HepG2 (cell line): ENCODE results near the gene CPPED1. TPM values are rescaled to one million over a fixed set of nuclear protein-coding genes. Genes with fewer than 3 reads are reported as not detected.
A peak's percentile ranks its signal among the peaks of the same experiment; 100 is the strongest.

ENCODE experiments used
- ATAC-seq: fragments of 200-7000 bp; cut with Tn5 transposase; 3 replicates; pipeline ENCODE4 v1.9.1; 2020; ENCODE audit warnings: mild to moderate bottlenecking, moderate library complexity
- BruUV-seq: library from RNA; stranded (reverse); fragments of 400-500 nt; replicated peaks from 2 replicates; lab custom pipeline; 2021; lab: Mats Ljungman, UMichigan
- CTCF ChIA-PET: fragments of 300-600 bp; formaldehyde crosslinking; extraction: SDS; loops from one replicate; lab custom pipeline; 2021; ENCODE audit warnings: low total read pairs, inconsistent platforms, low intra/inter-chr PET ratio; lab: Yijun Ruan, JAX
- POLR2A ChIA-PET: fragments of 350-600 bp; sonication (Branson Sonifier 250); formaldehyde crosslinking; loops from one replicate; lab custom pipeline; 2020; ENCODE audit warnings: antibody characterized with exemption, inconsistent platforms; lab: Yijun Ruan, JAX
- DNase-seq: peaks from one replicate; pipeline ENCODE4 v3.0.0-alpha.2; 2015; ENCODE audit warnings: low spot score
- FAIRE-seq: peaks from 3 replicates; lab custom pipeline; 2011; peaks lifted over from hg19 to GRCh38; lab: Jason Lieb, UNC
- H2AFZ ChIP-seq: one replicate; pipeline ENCODE4 v1.6.1; 2011; ENCODE audit warnings: low read length, inconsistent platforms
- H3K27ac ChIP-seq: fragments of 300-600 bp; 3 replicates; pipeline ENCODE4 v1.8.0; 2011; ENCODE audit warnings: mixed run types, mild to moderate bottlenecking, mixed read lengths, low read length, inconsistent platforms; ENCODE audit not compliant: insufficient read depth; ENCODE audit errors: extremely low read length
- H3K27me3 ChIP-seq, 2 experiments: fragments of 200-600 bp in 1 of 2; 2 replicates in 1 of 2; 3 replicates in 1 of 2; pipeline versions ENCODE4 v1.6.0 to v1.8.0; 2011; ENCODE audit warnings: low read length in 2 of 2, mild to moderate bottlenecking in 2 of 2, moderate library complexity in 2 of 2, inconsistent platforms in 1 of 2; ENCODE audit not compliant: insufficient read depth in 2 of 2, control insufficient read depth in 1 of 2
- H3K36me3 ChIP-seq, 2 experiments: fragments of 200-600 bp in 1 of 2; replicated peaks in 1 of 2; 2 replicates in 1 of 2; 3 replicates in 1 of 2; pipeline versions ENCODE4 v1.5.1 to v1.8.0; 2011; ENCODE audit warnings: low read length in 2 of 2, inconsistent platforms in 1 of 2; ENCODE audit not compliant: insufficient read depth in 2 of 2, control insufficient read depth in 1 of 2
- H3K4me1 ChIP-seq: 2 replicates; pipeline ENCODE4 v1.5.1; 2012; ENCODE audit warnings: low read length, inconsistent platforms; ENCODE audit not compliant: insufficient read depth
- H3K4me2 ChIP-seq: 2 replicates; pipeline ENCODE4 v1.6.0; 2011; ENCODE audit warnings: low read depth, low read length, inconsistent platforms
- H3K4me3 ChIP-seq, 3 experiments: fragments of 200-600 bp in 1 of 3; sonication (generic), shearing (Covaris generic) in 1 of 3; replicated peaks in 1 of 3; 2 replicates each; pipeline ENCODE4 v1.5.1; 2011 to 2016; ENCODE audit warnings: low read length in 3 of 3, inconsistent platforms in 2 of 3, low read depth in 2 of 3, mild to moderate bottlenecking in 2 of 3, control low read depth in 1 of 3, mixed read lengths in 1 of 3; ENCODE audit not compliant: insufficient read depth in 1 of 3
- H3K79me2 ChIP-seq: one replicate; pipeline ENCODE4 v1.6.1; 2011; ENCODE audit warnings: low read length, inconsistent platforms; ENCODE audit not compliant: insufficient read depth
- H3K9ac ChIP-seq: 2 replicates; pipeline ENCODE4 v1.6.0; 2011; ENCODE audit warnings: mild to moderate bottlenecking, low read depth, low read length, inconsistent platforms; ENCODE audit not compliant: insufficient read depth
- H3K9me3 ChIP-seq: 2 replicates; pipeline ENCODE4 v1.5.1; 2012; ENCODE audit warnings: mild to moderate bottlenecking, low read length
- H4K20me1 ChIP-seq: 2 replicates; pipeline ENCODE4 v1.6.0; 2011; ENCODE audit warnings: inconsistent platforms, mild to moderate bottlenecking, low read length, moderate library complexity; ENCODE audit not compliant: insufficient read depth
- CC2D1A ChIP-seq: sonication (generic); formaldehyde crosslinking; IDR thresholded peaks from 2 replicates; pipeline ENCODE4 v1.8.1; 2023; ENCODE audit warnings: mild to moderate bottlenecking, missing genetic modification reagents
- CSRNP1 ChIP-seq: sonication (generic); formaldehyde crosslinking; IDR thresholded peaks from 2 replicates; pipeline ENCODE4 v1.8.1; 2023; ENCODE audit warnings: mild to moderate bottlenecking, missing genetic modification reagents
- HOXA3 ChIP-seq: sonication (generic); formaldehyde crosslinking; IDR thresholded peaks from 2 replicates; pipeline ENCODE4 v1.5.0; 2020; ENCODE audit warnings: missing genetic modification reagents
- RBM22 ChIP-seq: fragments of 200-400 bp; formaldehyde crosslinking; optimal IDR thresholded peaks from 2 replicates; pipeline ENCODE3; 2017; ENCODE audit warnings: mild to moderate bottlenecking, low read length, moderate library complexity
- ZBTB7B ChIP-seq: sonication (generic); formaldehyde crosslinking; IDR thresholded peaks from 2 replicates; pipeline ENCODE4 v1.4.0; 2020; ENCODE audit warnings: missing genetic modification reagents
- ZNF180 ChIP-seq: sonication (generic); formaldehyde crosslinking; IDR thresholded peaks from 2 replicates; pipeline ENCODE4 v1.4.0; 2020; ENCODE audit warnings: low read depth, missing genetic modification reagents, borderline replicate concordance
- WGBS: methylation state at CpG from one replicate; pipeline ENCODE4 v1.1.6; 2017; ENCODE audit warnings: low lambda C conversion rate; 5-methylcytosine and 5-hydroxymethylcytosine counted together
- in situ Hi-C: cut with HindIII; loops from 2 replicates; pipeline ENCODE4 v1.10.0; 2017; ENCODE audit warnings: low pct_unique_long_range_greater_than_20kb; ENCODE audit not compliant: extremely low pct_ligation_motif_present
- intact Hi-C: fragments of 100-400 bp; cut with micrococcal nuclease; formaldehyde crosslinking; loops from one replicate; pipeline ENCODE4 v1.10.0; 2022; ENCODE audit not compliant: unreplicated experiment
- polyA plus RNA-seq, 8 experiments: library from polyadenylated mRNA; depleted of rRNA in 3 of 8; stranded (reverse) in 7 of 8; unstranded in 1 of 8; fragments of >200 nt; fragmentation: Illumina TruSeq in 4 of 8; extraction: Trizol in 4 of 8; gene quantifications; 2 replicates each; pipeline versions ENCODE4 v1.2.1 to v1.2.3, GENCODE V29; 2011 to 2016; ENCODE audit warnings: low read depth in 4 of 8, missing spikeins in 1 of 8, mixed read lengths in 1 of 8; ENCODE audit not compliant: insufficient read depth in 1 of 8
- total RNA-seq, 5 experiments: library from RNA; depleted of rRNA; stranded (reverse); fragments of >200 nt; fragmentation: Illumina TruSeq; extraction: Trizol; gene quantifications; 2 replicates each; pipeline ENCODE4 v1.2.3, GENCODE V29; 2016; ENCODE audit warnings: low read depth in 1 of 5

CPPED1 gene
- total and polyA plus RNA-seq, 2 of the 13 experiments (the other 11 are each of a cell fraction or from before 2014, with no cell fraction given) = 66.6 to 71.3 TPM

GRCh38 chr16:12661656-12662172 is 142.0 kb downstream of the CPPED1 start (continued):
- peak; percentile 68; the same call in 1 of the 2 replicates for TF ChIP-seq ZBTB7B (CRISPR knock-in tag)
- TF ChIP-seq ZNF180 (CRISPR knock-in tag) = no peak
- peak; percentile 57; the same call in 1 of the 2 replicates for TF ChIP-seq HOXA3
- TF ChIP-seq CC2D1A = 0 out of 2 replicates have a peak, but pooled peaks have one; percentile 24

GRCh38 chr16:12659871-12660270 is 143.8 kb downstream of the CPPED1 start:
- no peak overlapping the region for H3K9ac ChIP-seq
- no peaks in the 10 kb centered on the region for H3K27me3 ChIP-seq
- no peak overlapping the region for H3K27ac ChIP-seq
- H3K9me3 ChIP-seq = no peaks in the 10 kb centered on the region
- no peaks in the 10 kb centered on the region for H3K4me1 ChIP-seq
- H4K20me1 ChIP-seq = no peaks in the 10 kb centered on the region
- TF ChIP-seq CSRNP1 (CRISPR knock-in tag) (no peak), RBM22 (peak; percentile 15)
- ATAC-seq (no peak), FAIRE-seq (no peak), DNase-seq (no peak)
- no peaks in the 10 kb centered on the region for H3K79me2 ChIP-seq
- no TSS peak for BruUV-seq
- no peak overlapping the region for H3K4me3 ChIP-seq
- H3K36me3 ChIP-seq = peaks cover 22 to 27% of the 10 kb centered on the region in 2 experiments; a peak in 4 of 5 replicates
- WGBS = 92% methylated on average over 3 of the region's 3 CpGs
- POLR2A ChIA-PET = no interaction called here
- CTCF ChIA-PET = no interaction called here
- no peak overlapping the region for H3K4me2 ChIP-seq
- no peak overlapping the region for H2AFZ ChIP-seq
- in situ Hi-C loops (no loop called here), intact Hi-C loops (loop anchor here (5.0 kb wide), 1 partner anchor 157 kb away; no protein-coding TSS in a partner anchor)
